Activated T-cell treated with anti-CD3 and anti-CD28 coated beads for 24 hours (primary cell): Measurements from ENCODE around the gene PTPRN2.

Source experiments
- DNase-seq: peaks from one replicate; pipeline ENCODE4 v3.0.0-alpha.2; 2020; ENCODE audit warnings: low read depth

Gene PTPRN2

GRCh38 chr7:157689269-157690057, 898.2 kb downstream of the PTPRN2 start:
- no peak for DNase-seq

- DNase-seq, result no peak
Observed at GRCh38 chr7:157688533-157689268, 898.9 kb downstream of the PTPRN2 start.

GRCh38 chr7:157687845-157688532, 899.6 kb downstream of the PTPRN2 start:
- no peak for DNase-seq

- no peak for DNase-seq
Observed at GRCh38 chr7:157687158-157687557, 900.5 kb downstream of the PTPRN2 start.

DNA sequence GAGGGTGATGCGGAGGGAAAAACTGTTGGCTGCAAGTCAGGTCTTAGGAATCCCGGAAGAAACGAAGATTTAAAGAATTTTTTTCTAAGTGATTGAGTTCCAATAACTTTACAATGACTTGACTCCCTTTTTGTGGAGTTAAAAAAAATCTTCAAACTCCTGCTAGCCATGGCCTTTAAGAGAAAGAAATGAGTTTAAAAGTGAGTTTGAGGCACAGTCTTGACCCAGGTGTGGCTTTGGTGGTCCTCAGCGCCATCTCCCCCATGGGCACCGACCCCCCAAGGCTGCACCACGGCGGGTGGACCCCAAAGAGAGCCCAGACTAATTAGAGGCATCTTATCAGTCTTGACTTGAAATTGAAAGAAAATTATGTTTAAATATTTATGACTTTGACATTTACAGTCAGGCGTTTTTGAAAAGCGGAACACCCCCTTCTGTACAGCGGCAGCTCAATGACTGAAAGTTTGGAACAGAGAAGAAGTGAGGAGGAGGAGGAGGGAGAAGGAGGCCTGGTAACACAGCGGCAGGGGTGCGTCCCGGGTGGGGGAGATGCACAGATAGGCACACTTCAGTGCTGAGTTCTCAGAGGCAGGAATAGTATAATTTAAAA, 901.2 kb downstream of the PTPRN2 start:
- no peak for DNase-seq

GRCh38 chr7:157685430-157686284, 902.0 kb downstream of the PTPRN2 start:
- DNase-seq, result no peak

DNA sequence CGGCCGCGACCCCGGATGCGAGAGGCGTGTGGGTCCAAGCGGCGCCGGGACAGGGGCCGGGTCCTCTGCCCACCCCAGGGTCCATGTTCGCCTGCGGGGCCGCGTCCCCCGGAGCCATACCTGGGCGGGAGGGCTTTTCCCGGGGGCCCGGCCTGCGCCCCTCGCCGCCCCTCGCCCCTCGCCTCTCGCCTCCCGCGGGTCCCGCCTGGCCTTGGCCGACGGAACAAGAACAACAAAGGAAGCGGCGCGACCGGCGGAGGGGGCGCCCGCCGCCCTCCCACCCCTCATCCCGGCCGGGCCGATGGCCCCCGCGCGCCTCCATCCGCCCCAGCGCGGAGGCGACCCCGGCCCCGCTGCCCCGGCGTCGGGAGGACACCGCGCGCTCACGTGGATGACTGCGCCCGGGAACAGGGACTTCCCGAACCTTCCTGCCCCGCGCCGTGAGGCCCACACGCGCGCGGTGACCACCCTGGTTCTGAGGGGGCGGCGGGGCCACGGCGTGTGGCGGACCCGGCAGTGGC, 902.7 kb downstream of the PTPRN2 start:
- no peak for DNase-seq

DNA sequence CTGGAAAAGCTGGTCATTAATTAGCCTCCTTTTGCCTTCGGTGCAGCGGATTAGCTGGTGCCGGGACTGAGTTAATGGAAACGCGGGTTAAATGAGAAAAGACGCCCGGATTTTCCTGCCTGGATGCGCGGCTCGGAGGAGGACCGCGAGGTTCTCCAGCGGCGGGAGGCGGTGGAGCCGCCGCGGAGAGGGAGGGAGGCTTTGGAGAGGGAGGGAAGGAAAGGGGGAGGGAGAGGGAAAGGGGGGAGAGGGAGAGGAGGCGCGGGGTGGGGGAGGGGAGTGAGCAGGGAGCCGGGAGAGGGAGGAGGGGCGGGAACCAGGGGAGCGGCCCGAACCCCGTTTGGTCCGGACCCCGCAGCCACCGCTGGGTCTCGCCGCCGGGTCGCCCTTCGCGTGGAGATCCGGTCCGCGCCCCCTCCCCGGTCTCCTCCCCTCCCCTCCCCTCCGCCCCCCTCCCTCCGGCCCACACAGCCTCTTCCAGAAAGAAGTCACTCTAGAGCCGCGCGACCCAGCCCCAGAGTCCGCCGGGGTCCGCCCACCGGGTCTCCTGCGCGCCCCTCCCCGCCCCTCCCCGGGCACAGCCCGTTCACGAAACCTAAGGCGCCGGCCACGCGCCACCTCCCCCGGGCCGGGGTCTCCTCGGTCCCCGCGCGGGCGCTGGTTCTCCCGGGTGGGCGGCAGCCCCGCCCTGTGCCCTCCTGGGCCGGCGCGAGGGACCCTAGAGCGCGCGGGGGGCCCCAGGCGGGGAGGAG, 903.3 kb downstream of the PTPRN2 start:
- no peak for DNase-seq

- DNase-seq, result no peak
Observed at GRCh38 chr7:157683747-157684156, 903.9 kb downstream of the PTPRN2 start.

GRCh38 chr7:157682946-157683746, 904.5 kb downstream of the PTPRN2 start:
- no peak for DNase-seq

DNA sequence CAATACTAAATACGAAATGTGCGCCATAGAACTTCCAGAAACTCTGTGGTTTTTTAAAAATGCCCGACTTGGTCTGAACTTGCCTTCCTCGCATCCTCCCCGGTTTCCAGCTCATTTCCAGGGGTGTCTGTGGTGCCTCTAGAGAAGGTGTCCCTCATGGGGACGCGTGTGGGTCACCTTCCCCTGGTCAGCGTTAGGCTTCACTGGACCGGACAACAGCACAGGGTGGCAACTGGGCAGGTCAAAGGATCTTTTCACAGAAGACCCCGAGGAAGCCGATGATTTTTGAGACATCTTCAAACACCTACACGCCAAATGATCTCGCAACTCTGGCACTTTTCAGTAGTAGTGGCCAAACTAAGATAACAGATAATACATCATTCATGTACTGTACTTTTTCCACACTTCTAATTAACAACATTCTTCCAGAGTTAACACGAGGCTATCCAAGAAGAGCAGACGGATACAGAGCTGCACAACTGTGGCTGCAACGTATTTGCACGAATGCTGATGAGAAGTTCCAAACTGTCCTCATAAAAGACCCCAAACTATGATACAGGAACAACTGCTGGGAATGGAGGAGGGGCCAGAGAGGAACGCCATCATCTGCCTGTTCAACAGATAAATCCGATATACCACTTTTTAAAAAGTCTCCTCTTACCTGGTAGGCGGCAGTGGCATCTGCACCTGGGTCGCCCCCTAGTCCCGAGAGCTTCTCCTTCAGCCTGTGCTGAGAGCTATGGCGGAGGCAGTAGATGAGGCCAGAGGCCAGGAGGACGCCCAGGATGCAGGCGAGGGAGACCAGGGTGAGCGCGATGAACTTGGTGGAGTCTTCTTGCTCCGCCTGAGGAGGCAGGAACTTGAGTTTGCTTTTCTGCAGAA, 905.3 kb downstream of the PTPRN2 start:
- no peak for DNase-seq

DNA sequence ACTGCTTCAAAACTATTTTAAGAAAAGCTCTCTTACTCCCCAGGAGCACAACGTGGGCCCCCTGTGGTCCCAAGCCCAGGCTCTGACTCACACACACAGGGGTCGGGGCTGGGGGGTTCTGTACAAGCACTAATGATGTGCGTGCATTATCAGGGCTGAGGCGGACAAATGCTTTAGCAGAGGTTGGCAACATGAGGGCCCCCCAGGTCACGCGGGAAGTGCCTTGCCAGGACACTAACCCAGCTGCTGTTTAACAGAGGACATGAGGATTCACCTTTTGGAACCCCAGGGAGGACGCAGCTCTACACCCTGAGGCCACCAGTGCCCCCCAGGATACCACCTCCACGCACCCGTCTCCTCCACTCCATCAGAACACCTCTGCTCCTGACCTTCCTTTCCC, 908.0 kb downstream of the PTPRN2 start:
- no peak for DNase-seq

- no peak for DNase-seq
Observed at GRCh38 chr7:157678501-157678900, 909.1 kb downstream of the PTPRN2 start.

GRCh38 chr7:157676456-157677255, 911.0 kb downstream of the PTPRN2 start:
- no peak for DNase-seq

DNA sequence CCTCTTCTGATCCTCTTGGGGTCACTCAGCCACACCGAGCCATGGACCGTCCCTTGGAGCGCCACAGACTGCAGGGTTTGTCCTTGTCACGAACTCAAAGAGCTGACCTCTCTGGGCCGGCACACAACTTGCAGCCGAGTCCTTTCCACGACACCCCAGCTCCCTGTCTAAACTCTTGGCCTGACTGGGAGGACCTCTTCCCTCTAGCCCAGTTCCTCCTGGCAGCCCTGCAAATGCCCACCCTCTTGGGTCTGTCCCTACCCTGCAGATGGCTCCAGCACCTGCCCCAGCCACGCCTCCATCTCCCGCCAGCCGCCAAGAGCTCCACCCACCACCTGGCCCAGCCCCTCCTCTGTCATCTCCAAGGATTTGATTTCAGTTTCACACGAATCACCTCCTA, 911.6 kb downstream of the PTPRN2 start:
- DNase-seq, result no peak

DNA sequence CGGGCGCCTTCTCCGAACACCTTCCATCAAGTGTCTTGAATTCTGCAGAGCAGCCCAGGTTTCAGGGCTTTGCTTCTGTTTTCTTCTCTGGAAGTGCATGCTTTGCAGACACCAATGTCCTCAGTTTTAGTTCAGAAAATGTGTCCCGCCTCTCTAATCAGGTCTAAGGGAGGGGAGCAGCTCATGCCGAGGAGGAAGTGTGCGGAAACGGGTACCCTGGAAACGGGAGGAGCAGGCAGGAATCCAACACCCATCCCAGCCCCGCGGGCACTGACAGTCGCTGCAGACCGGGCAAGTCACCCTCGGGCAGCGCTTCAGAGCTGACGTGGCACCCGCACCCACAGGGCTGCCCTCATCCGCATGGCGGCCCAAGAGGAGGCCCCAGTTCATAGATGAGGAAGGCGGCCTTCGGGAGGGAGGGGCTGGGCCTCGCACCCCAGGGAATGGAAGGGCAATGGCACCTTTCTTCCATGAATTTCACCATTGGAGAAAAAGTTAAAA, 912.1 kb downstream of the PTPRN2 start:
- DNase-seq, result no peak

DNA sequence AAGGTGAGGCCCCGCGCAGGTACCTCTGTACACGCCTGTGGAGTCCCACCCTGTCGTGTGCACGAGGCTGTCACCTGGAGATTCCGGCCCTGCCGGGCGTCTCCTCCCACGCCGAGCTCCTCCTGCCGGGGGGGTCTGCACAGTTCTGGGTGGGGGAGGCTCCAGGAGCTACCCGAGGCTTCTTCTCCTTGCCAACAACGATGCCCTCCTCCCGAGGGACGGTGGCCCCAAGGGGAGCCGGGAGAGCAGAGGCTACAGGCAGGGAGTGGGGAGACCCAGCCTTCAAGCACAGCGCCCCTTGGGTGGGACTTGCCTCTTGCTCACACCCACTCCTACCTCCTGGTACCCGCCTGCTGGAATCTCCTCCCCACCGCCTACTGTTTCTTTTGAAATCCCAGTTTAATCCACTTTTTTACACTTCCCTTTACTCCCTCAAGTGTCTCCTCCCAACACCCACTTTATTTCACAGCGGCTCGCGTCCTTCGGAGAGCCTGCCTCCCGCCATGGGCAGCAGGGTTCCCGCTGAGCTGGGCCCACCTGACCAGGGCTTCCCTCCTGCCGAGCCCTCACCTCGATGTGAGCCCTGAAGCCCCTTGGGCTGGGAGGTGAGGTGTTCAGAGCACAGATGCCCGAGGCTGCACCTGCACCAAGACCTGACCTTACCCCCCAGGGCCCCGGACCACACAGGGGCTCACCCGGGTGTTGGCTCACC, 912.8 kb downstream of the PTPRN2 start:
- DNase-seq, result no peak
